HepG2 (cell line): ENCODE data around the gene MYLK3. TPM values are rescaled to one million over a fixed set of nuclear protein-coding genes. Genes with fewer than 3 reads are reported as not detected.
A peak's percentile ranks its signal among the peaks of the same experiment; 100 is the strongest.

Experiments
- CCDC6 ChIP-seq: sonication (generic); formaldehyde crosslinking; IDR thresholded peaks from 2 replicates; pipeline ENCODE4 v1.8.1; 2022; ENCODE audit warnings: mild to moderate bottlenecking, missing genetic modification reagents, moderate library complexity
- HNF4A ChIP-seq: sonication (generic); formaldehyde crosslinking; IDR thresholded peaks from 2 replicates; pipeline ENCODE4 v1.4.0; 2020; ENCODE audit warnings: missing genetic modification reagents
- KLF15 ChIP-seq: sonication (generic); formaldehyde crosslinking; IDR thresholded peaks from 2 replicates; pipeline ENCODE4 v1.8.1; 2023; ENCODE audit warnings: borderline replicate concordance, mild to moderate bottlenecking, inconsistent platforms, missing genetic modification reagents, mixed read lengths
- KLF16 ChIP-seq, 2 experiments: sonication (generic) in 1 of 2; formaldehyde crosslinking in 1 of 2; IDR thresholded peaks; 2 replicates each; pipeline versions ENCODE4 v1.6.1 to v1.8.0; 2016 to 2023; ENCODE audit warnings: missing genetic modification reagents in 2 of 2, missing compliant biosample characterization in 1 of 2
- POLR2AphosphoS2 ChIP-seq: IDR thresholded peaks from 2 replicates; pipeline ENCODE4 v1.6.1; 2011; ENCODE audit warnings: low read depth, low read length, improper control_type of control experiment
- ZNF10 ChIP-seq: sonication (generic); formaldehyde crosslinking; IDR thresholded peaks from 2 replicates; pipeline ENCODE4 v1.4.0; 2020; ENCODE audit warnings: mild to moderate bottlenecking, low read depth, missing genetic modification reagents, borderline replicate concordance
- ZNF136 ChIP-seq: sonication (generic); formaldehyde crosslinking; IDR thresholded peaks from 2 replicates; pipeline ENCODE4 v1.8.1; 2022; ENCODE audit warnings: low read depth, mild to moderate bottlenecking, moderate library complexity, missing genetic modification reagents
- ZNF30 ChIP-seq: sonication (generic); formaldehyde crosslinking; IDR thresholded peaks from 2 replicates; pipeline ENCODE4 v1.5.0; 2020; ENCODE audit warnings: mild to moderate bottlenecking, missing genetic modification reagents
- ZNF570 ChIP-seq: sonication (generic); formaldehyde crosslinking; IDR thresholded peaks from 2 replicates; pipeline ENCODE4 v1.4.0; 2020; ENCODE audit warnings: mild to moderate bottlenecking, missing genetic modification reagents, borderline replicate concordance
- ZNF629 ChIP-seq: sonication (generic); formaldehyde crosslinking; conservative IDR thresholded peaks from 2 replicates; pipeline ENCODE4 v1.5.0; 2020; ENCODE audit warnings: missing genetic modification reagents
- ZNF746 ChIP-seq: sonication (generic); formaldehyde crosslinking; IDR thresholded peaks from 2 replicates; pipeline ENCODE4 v1.8.0; 2022; ENCODE audit warnings: mild to moderate bottlenecking, missing genetic modification reagents
- polyA plus RNA-seq, 8 experiments: library from polyadenylated mRNA; depleted of rRNA in 3 of 8; stranded (reverse) in 7 of 8; unstranded in 1 of 8; fragments of >200 nt; fragmentation: Illumina TruSeq in 4 of 8; extraction: Trizol in 4 of 8; gene quantifications; 2 replicates each; pipeline versions ENCODE4 v1.2.1 to v1.2.3, GENCODE V29; 2011 to 2016; ENCODE audit warnings: low read depth in 4 of 8, missing spikeins in 1 of 8, mixed read lengths in 1 of 8; ENCODE audit not compliant: insufficient read depth in 1 of 8
- total RNA-seq, 5 experiments: library from RNA; depleted of rRNA; stranded (reverse); fragments of >200 nt; fragmentation: Illumina TruSeq; extraction: Trizol; gene quantifications; 2 replicates each; pipeline ENCODE4 v1.2.3, GENCODE V29; 2016; ENCODE audit warnings: low read depth in 1 of 5
- TF ChIP-seq, protein P1 (sequence below): sonication (generic); formaldehyde crosslinking; IDR thresholded peaks from 2 replicates; pipeline ENCODE4 v1.4.0; 2020; ENCODE audit warnings: mild to moderate bottlenecking, missing genetic modification reagents
- TF ChIP-seq, protein P2 (sequence below): sonication (generic); formaldehyde crosslinking; IDR thresholded peaks from 2 replicates; pipeline ENCODE4 v1.9.0; 2022; ENCODE audit warnings: missing genetic modification reagents, mild to moderate bottlenecking, borderline replicate concordance
- TF ChIP-seq, protein P3 (sequence below), 2 experiments: sonication (generic) in 1 of 2; formaldehyde crosslinking in 1 of 2; IDR thresholded peaks; 2 replicates each; pipeline versions ENCODE4 v1.6.1 to v1.9.0; 2014 to 2022; ENCODE audit warnings: antibody characterized with exemption in 1 of 2, borderline replicate concordance in 1 of 2, inconsistent platforms in 1 of 2, low read depth in 1 of 2, missing genetic modification reagents in 1 of 2

Gene MYLK3
- total and polyA plus RNA-seq, 2 of the 13 experiments (the other 11 are each of a cell fraction or from before 2014, with no cell fraction given) = 0.04 to 0.18 TPM

DNA sequence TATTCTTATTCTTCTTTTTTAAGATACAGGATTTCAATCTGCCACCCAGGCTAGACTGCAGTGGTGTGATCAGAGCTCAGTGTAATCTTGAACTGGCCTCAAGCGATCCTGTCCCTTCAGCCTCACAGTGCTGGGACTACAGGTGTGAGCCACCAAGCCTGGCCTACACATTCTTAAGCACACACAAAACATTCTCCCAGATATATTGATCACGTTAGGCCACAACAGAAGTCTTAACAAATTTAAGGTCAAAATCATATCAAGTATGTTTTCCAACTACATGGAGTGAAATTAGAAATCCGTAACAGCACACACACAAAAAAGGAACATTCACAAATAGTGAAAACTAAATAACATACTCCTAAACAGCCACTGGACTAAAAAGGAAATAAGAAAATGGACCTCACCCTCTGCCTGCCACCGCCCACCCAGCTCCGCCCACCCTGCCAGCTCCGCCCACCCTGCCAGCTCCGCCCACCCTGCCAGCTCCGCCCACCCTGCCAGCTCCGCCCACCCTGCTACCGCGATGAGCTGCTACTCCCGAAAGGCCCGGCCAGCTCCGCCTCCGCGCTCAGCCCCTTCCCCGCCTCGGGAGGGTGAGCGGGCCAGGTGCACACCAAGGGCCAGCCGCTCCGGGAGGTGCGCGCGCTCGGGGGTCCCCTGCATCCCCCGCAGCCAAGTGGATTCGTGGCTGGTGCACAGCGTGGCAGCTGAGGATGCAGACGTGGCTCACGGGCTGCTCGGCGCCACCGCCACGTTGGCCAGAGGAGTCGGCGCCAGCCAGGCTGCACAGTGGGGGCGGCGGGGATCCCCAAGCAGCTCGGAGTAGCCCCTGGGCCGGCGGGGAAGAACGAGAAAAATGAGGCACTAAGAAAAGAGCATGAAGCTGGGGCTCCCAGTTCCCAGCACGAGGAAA lies 41.6 kb upstream of the MYLK3 start (continued):
- no peak for TF ChIP-seq ZNF746 (CRISPR knock-in tag)
- TF ChIP-seq HNF4A (CRISPR knock-in tag) = 0 out of 2 replicates have a peak, but pooled peaks have one; percentile 20
- TF ChIP-seq KLF15 (CRISPR knock-in tag) = peak; percentile 83; the same call in 1 of the 2 replicates
- TF ChIP-seq CCDC6 (CRISPR knock-in tag) = peak; percentile 72; the same call in 1 of the 2 replicates
- TF ChIP-seq, protein P1, sequence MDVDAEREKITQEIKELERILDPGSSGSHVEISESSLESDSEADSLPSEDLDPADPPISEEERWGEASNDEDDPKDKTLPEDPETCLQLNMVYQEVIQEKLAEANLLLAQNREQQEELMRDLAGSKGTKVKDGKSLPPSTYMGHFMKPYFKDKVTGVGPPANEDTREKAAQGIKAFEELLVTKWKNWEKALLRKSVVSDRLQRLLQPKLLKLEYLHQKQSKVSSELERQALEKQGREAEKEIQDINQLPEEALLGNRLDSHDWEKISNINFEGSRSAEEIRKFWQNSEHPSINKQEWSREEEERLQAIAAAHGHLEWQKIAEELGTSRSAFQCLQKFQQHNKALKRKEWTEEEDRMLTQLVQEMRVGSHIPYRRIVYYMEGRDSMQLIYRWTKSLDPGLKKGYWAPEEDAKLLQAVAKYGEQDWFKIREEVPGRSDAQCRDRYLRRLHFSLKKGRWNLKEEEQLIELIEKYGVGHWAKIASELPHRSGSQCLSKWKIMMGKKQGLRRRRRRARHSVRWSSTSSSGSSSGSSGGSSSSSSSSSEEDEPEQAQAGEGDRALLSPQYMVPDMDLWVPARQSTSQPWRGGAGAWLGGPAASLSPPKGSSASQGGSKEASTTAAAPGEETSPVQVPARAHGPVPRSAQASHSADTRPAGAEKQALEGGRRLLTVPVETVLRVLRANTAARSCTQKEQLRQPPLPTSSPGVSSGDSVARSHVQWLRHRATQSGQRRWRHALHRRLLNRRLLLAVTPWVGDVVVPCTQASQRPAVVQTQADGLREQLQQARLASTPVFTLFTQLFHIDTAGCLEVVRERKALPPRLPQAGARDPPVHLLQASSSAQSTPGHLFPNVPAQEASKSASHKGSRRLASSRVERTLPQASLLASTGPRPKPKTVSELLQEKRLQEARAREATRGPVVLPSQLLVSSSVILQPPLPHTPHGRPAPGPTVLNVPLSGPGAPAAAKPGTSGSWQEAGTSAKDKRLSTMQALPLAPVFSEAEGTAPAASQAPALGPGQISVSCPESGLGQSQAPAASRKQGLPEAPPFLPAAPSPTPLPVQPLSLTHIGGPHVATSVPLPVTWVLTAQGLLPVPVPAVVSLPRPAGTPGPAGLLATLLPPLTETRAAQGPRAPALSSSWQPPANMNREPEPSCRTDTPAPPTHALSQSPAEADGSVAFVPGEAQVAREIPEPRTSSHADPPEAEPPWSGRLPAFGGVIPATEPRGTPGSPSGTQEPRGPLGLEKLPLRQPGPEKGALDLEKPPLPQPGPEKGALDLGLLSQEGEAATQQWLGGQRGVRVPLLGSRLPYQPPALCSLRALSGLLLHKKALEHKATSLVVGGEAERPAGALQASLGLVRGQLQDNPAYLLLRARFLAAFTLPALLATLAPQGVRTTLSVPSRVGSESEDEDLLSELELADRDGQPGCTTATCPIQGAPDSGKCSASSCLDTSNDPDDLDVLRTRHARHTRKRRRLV = 0 out of 2 replicates have a peak, but pooled peaks have one; percentile 79
- no peak for TF ChIP-seq ZNF570 (CRISPR knock-in tag)
- 0 out of 2 replicates have a peak, but pooled peaks have one; percentile 82 for TF ChIP-seq ZNF10 (CRISPR knock-in tag)
- TF ChIP-seq ZNF30 (CRISPR knock-in tag) = peak; percentile 88
- peak in 1 of 2 experiments; percentile 79; a peak in 1 of 4 replicates for TF ChIP-seq KLF16 (CRISPR knock-in tag; IDR thresholded peaks at IDR 0.05)
- TF ChIP-seq ZNF136 (CRISPR knock-in tag) = peak; percentile 60; the same call in 1 of the 2 replicates
- TF ChIP-seq POLR2AphosphoS2 = no peak
- TF ChIP-seq, protein P2, sequence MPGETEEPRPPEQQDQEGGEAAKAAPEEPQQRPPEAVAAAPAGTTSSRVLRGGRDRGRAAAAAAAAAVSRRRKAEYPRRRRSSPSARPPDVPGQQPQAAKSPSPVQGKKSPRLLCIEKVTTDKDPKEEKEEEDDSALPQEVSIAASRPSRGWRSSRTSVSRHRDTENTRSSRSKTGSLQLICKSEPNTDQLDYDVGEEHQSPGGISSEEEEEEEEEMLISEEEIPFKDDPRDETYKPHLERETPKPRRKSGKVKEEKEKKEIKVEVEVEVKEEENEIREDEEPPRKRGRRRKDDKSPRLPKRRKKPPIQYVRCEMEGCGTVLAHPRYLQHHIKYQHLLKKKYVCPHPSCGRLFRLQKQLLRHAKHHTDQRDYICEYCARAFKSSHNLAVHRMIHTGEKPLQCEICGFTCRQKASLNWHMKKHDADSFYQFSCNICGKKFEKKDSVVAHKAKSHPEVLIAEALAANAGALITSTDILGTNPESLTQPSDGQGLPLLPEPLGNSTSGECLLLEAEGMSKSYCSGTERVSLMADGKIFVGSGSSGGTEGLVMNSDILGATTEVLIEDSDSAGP (CRISPR knock-in tag) = peak; percentile 95
- TF ChIP-seq, protein P3, sequence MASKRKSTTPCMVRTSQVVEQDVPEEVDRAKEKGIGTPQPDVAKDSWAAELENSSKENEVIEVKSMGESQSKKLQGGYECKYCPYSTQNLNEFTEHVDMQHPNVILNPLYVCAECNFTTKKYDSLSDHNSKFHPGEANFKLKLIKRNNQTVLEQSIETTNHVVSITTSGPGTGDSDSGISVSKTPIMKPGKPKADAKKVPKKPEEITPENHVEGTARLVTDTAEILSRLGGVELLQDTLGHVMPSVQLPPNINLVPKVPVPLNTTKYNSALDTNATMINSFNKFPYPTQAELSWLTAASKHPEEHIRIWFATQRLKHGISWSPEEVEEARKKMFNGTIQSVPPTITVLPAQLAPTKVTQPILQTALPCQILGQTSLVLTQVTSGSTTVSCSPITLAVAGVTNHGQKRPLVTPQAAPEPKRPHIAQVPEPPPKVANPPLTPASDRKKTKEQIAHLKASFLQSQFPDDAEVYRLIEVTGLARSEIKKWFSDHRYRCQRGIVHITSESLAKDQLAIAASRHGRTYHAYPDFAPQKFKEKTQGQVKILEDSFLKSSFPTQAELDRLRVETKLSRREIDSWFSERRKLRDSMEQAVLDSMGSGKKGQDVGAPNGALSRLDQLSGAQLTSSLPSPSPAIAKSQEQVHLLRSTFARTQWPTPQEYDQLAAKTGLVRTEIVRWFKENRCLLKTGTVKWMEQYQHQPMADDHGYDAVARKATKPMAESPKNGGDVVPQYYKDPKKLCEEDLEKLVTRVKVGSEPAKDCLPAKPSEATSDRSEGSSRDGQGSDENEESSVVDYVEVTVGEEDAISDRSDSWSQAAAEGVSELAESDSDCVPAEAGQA (IDR thresholded peaks at IDR 0.05; ENCODE audit: low read depth) = no peak
- TF ChIP-seq, protein P3 (CRISPR knock-in tag; IDR thresholded peaks at IDR 0.05; ENCODE audit: borderline replicate concordance) = no peak
- TF ChIP-seq ZNF629 (CRISPR knock-in tag) = 0 out of 2 replicates have a peak, but pooled peaks have one; percentile 4
